ENCODE data around the gene IMMP2L.

DNA sequence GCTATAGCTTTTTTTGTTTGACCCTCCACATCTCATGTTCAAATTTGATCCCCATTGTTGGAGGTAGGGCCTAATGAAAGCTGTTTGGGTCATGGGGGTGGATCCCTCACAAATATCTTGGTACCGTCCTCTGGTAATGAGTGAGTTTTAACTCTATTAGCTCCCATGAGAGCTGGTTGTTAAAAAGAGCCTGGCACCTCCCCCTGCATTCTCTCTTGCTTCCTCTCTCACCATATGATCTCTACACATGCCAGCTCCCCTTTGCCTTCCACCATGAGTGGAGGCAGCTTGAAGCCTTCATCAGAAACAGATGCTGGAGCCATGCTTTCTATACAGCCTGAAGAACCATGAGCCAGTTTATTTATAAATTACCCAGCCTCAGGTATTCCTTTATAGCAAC, 43.0 kb upstream of the IMMP2L start:
- TF ChIP-seq, protein P1, sequence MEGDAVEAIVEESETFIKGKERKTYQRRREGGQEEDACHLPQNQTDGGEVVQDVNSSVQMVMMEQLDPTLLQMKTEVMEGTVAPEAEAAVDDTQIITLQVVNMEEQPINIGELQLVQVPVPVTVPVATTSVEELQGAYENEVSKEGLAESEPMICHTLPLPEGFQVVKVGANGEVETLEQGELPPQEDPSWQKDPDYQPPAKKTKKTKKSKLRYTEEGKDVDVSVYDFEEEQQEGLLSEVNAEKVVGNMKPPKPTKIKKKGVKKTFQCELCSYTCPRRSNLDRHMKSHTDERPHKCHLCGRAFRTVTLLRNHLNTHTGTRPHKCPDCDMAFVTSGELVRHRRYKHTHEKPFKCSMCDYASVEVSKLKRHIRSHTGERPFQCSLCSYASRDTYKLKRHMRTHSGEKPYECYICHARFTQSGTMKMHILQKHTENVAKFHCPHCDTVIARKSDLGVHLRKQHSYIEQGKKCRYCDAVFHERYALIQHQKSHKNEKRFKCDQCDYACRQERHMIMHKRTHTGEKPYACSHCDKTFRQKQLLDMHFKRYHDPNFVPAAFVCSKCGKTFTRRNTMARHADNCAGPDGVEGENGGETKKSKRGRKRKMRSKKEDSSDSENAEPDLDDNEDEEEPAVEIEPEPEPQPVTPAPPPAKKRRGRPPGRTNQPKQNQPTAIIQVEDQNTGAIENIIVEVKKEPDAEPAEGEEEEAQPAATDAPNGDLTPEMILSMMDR (IDR thresholded peaks at IDR 0.05; ENCODE audit: borderline replicate concordance, extremely low read depth, low read length, poor library complexity, severe bottlenecking), result no peak
- no peak for TF ChIP-seq EZH2 (IDR thresholded peaks at IDR 0.05; ENCODE audit: borderline replicate concordance, low read depth, low read length, severe bottlenecking)
